HepG2 (cell line): Measurements from ENCODE around the gene ENTPD1.

Source experiments
- CREB1 ChIP-seq, 2 experiments: fragments of 450-650 bp in 1 of 2; IDR thresholded peaks; 2 replicates each; pipeline ENCODE4 v1.6.1; 2016 to 2017; ENCODE audit warnings: control low read depth in 1 of 2, mild to moderate bottlenecking in 1 of 2, missing compliant biosample characterization in 1 of 2, missing genetic modification characterization in 1 of 2
- CTCF ChIP-seq: sonication (generic); formaldehyde crosslinking; IDR thresholded peaks from 2 replicates; pipeline ENCODE4 v1.5.0; 2020; ENCODE audit warnings: mild to moderate bottlenecking, missing genetic modification reagents, moderate library complexity
- ELF3 ChIP-seq: IDR thresholded peaks from 2 replicates; pipeline ENCODE4 v1.6.1; 2016; ENCODE audit warnings: missing genetic modification reagents, missing compliant biosample characterization
- HBP1 ChIP-seq: IDR thresholded peaks from 2 replicates; pipeline ENCODE4 v1.6.1; 2016; ENCODE audit warnings: low read depth, control low read depth
- HNRNPH1 ChIP-seq: fragments of 200-400 bp; formaldehyde crosslinking; optimal IDR thresholded peaks from 2 replicates; pipeline ENCODE3; 2017; ENCODE audit warnings: mild to moderate bottlenecking, low read depth, low read length
- POLR2A ChIP-seq, 2 experiments: IDR thresholded peaks; 2 replicates each; pipeline ENCODE4 v1.6.1; 2011; ENCODE audit warnings: low read depth in 2 of 2, low read length in 2 of 2, mild to moderate bottlenecking in 1 of 2, moderate library complexity in 1 of 2; ENCODE audit not compliant: insufficient read depth in 1 of 2
- SP1 ChIP-seq, 2 experiments: fragments of 450-650 bp in 1 of 2; sonication (generic) in 1 of 2; formaldehyde crosslinking in 1 of 2; IDR thresholded peaks; 2 replicates each; pipeline versions ENCODE4 v1.4.0 to v1.6.1; 2016 to 2020; ENCODE audit warnings: missing genetic modification reagents in 1 of 2
- TF ChIP-seq, protein P1 (sequence below): sonication (generic); formaldehyde crosslinking; IDR thresholded peaks from 2 replicates; pipeline ENCODE4 v1.4.0; 2020; ENCODE audit warnings: missing genetic modification reagents

DNA sequence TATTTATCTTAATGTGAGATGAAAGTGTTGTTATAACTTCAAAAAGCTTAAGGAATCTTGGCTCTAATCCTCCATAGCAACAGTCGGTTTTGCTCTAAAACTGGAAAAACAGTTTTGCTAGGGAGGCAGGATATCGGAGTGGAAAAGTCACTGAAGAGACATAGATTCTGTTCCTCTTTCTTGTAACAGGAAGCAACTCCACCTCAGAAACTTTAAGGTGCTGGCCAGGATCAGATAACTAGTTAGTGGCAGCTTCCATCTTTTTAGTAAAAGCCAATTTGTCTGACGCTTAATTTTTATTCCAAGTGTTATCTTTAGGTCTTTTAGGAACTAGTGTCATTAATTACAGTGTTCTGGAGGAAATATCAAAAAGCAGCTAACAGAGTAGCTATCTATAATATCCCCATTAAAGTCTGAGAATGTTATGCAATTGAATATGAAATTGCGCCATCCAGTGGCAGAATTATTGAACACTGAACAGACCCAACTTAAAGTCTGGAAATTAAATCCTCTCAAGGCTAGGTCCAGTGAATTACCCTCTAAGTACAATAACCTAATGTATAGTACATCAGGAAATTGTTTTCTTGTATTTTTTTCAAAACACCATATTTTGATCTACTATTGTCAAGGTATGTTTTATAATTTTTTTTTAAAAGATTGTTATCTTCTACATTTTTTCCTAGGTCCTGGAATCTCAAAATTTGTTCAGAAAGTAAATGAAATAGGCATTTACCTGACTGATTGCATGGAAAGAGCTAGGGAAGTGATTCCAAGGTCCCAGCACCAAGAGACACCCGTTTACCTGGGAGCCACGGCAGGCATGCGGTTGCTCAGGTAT is 85.9 kb downstream of the ENTPD1 start:
- TF ChIP-seq CTCF (CRISPR knock-in tag) (peak; percentile 74), HNRNPH1 (no peak), POLR2A (IDR thresholded peaks at IDR 0.05; ENCODE audit: insufficient read depth in 1 of 2, low read depth in 2 of 2, low read length in 2 of 2) (no peak), SP1 (IDR thresholded peaks at IDR 0.05) (no peak), SP1 (CRISPR knock-in tag; IDR thresholded peaks at IDR 0.05) (no peak), HBP1 (CRISPR knock-in tag) (no peak), ELF3 (CRISPR knock-in tag) (no peak), CREB1 (IDR thresholded peaks at IDR 0.05) (no peak), CREB1 (CRISPR knock-in tag; IDR thresholded peaks at IDR 0.05) (no peak)
- TF ChIP-seq, protein P1, sequence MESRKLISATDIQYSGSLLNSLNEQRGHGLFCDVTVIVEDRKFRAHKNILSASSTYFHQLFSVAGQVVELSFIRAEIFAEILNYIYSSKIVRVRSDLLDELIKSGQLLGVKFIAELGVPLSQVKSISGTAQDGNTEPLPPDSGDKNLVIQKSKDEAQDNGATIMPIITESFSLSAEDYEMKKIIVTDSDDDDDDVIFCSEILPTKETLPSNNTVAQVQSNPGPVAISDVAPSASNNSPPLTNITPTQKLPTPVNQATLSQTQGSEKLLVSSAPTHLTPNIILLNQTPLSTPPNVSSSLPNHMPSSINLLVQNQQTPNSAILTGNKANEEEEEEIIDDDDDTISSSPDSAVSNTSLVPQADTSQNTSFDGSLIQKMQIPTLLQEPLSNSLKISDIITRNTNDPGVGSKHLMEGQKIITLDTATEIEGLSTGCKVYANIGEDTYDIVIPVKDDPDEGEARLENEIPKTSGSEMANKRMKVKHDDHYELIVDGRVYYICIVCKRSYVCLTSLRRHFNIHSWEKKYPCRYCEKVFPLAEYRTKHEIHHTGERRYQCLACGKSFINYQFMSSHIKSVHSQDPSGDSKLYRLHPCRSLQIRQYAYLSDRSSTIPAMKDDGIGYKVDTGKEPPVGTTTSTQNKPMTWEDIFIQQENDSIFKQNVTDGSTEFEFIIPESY (CRISPR knock-in tag): no peak
